22Rv1 (cell line): ENCODE results near the gene GDPD4.

ENCODE experiments used
- ZFX ChIP-seq: fragments of 450-650 bp; IDR thresholded peaks from 2 replicates; pipeline ENCODE4 v1.6.1; 2017; ENCODE audit warnings: antibody characterized with exemption, borderline replicate concordance
- TF ChIP-seq, protein P1 (sequence below): fragments of 450-650 bp; IDR thresholded peaks from 2 replicates; pipeline ENCODE4 v1.5.1; 2017; ENCODE audit warnings: mild to moderate bottlenecking

GRCh38 chr11:77211594-77212251 lies 89.8 kb downstream of the GDPD4 start:
- TF ChIP-seq, protein P1, sequence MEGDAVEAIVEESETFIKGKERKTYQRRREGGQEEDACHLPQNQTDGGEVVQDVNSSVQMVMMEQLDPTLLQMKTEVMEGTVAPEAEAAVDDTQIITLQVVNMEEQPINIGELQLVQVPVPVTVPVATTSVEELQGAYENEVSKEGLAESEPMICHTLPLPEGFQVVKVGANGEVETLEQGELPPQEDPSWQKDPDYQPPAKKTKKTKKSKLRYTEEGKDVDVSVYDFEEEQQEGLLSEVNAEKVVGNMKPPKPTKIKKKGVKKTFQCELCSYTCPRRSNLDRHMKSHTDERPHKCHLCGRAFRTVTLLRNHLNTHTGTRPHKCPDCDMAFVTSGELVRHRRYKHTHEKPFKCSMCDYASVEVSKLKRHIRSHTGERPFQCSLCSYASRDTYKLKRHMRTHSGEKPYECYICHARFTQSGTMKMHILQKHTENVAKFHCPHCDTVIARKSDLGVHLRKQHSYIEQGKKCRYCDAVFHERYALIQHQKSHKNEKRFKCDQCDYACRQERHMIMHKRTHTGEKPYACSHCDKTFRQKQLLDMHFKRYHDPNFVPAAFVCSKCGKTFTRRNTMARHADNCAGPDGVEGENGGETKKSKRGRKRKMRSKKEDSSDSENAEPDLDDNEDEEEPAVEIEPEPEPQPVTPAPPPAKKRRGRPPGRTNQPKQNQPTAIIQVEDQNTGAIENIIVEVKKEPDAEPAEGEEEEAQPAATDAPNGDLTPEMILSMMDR, result no peak
- no peak for TF ChIP-seq ZFX
